ENCODE results near the gene ZMPSTE24.

DNA sequence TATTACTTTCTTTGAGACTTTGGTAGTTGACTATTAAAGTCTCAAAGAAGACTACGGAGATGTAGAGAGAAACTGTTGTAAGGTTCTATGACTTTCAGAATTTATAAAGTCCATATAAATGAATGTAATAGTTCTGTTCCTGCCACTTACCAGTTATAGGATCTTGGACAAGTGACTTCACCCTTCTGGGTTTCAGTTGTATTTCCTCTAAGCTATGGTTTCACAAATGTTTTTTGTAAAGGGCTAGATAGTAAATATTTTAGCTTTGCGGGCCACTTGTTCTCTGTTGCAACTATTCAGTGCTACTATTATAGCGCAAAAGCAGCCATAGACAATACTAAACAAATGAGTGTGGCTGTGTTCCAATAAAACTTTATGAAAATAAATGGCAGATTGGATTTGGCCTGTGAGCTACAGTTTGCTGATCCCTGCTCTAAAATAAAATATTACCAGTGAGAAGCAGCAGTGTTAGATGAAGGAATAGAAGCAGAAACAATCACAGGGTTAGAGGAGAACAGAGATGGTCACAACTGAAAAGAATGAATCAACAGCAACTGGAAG is 14.7 kb downstream of the ZMPSTE24 start:
- TF ChIP-seq, protein P1, sequence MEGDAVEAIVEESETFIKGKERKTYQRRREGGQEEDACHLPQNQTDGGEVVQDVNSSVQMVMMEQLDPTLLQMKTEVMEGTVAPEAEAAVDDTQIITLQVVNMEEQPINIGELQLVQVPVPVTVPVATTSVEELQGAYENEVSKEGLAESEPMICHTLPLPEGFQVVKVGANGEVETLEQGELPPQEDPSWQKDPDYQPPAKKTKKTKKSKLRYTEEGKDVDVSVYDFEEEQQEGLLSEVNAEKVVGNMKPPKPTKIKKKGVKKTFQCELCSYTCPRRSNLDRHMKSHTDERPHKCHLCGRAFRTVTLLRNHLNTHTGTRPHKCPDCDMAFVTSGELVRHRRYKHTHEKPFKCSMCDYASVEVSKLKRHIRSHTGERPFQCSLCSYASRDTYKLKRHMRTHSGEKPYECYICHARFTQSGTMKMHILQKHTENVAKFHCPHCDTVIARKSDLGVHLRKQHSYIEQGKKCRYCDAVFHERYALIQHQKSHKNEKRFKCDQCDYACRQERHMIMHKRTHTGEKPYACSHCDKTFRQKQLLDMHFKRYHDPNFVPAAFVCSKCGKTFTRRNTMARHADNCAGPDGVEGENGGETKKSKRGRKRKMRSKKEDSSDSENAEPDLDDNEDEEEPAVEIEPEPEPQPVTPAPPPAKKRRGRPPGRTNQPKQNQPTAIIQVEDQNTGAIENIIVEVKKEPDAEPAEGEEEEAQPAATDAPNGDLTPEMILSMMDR (IDR thresholded peaks at IDR 0.05) = no peak
- TF ChIP-seq POLR2A (IDR thresholded peaks at IDR 0.05) = no peak
